Parathyroid adenoma (tissue), 2 donors: ENCODE data around the gene PTOV1.

Source experiments
- H2AFZ ChIP-seq: fragments of 300-600 bp; sonication (generic); one replicate; pipeline ENCODE4 v1.7.0; 2017; ENCODE audit warnings: antibody characterized with exemption, mild to moderate bottlenecking
- H3K27ac ChIP-seq: fragments of 300-600 bp; sonication (generic); one replicate; pipeline ENCODE4 v1.7.0; 2017
- H3K27me3 ChIP-seq: fragments of 300-600 bp; sonication (generic); one replicate; pipeline ENCODE4 v1.7.0; 2017; ENCODE audit warnings: low read length; ENCODE audit not compliant: control insufficient read depth, insufficient read depth
- H3K36me3 ChIP-seq: fragments of 300-600 bp; sonication (generic); one replicate; pipeline ENCODE4 v1.7.0; 2017; ENCODE audit warnings: low read length; ENCODE audit not compliant: control insufficient read depth, insufficient read depth
- H3K4me1 ChIP-seq: fragments of 300-600 bp; sonication (generic); one replicate; pipeline ENCODE4 v1.7.0; 2017; ENCODE audit warnings: control low read depth
- H3K4me2 ChIP-seq: fragments of 300-600 bp; sonication (generic); one replicate; pipeline ENCODE4 v1.7.0; 2017; ENCODE audit warnings: low read length
- H3K4me3 ChIP-seq: fragments of 300-600 bp; sonication (generic); one replicate; pipeline ENCODE4 v1.7.0; 2017; ENCODE audit warnings: low read depth, low read length
- H3K79me2 ChIP-seq: fragments of 300-600 bp; sonication (generic); one replicate; pipeline ENCODE4 v1.7.0; 2017; ENCODE audit warnings: control low read depth
- H3K9ac ChIP-seq: fragments of 300-600 bp; sonication (generic); one replicate; pipeline ENCODE4 v1.7.0; 2017; ENCODE audit warnings: mild to moderate bottlenecking
- H3K9me3 ChIP-seq: fragments of 300-600 bp; sonication (generic); one replicate; pipeline ENCODE4 v1.7.0; 2017; ENCODE audit warnings: low read length; ENCODE audit not compliant: control insufficient read depth
- CTCF ChIP-seq: fragments of 300-600 bp; sonication (generic); IDR thresholded peaks from one replicate; pipeline ENCODE4 v1.7.0; 2017; ENCODE audit warnings: antibody characterized with exemption, mild to moderate bottlenecking
- donor health status: primary hyperparathyroidism.

Gene PTOV1

GRCh38 chr19:49858088-49858985, 7.4 kb downstream of the PTOV1 start:
- Histone ChIP-seq H3K4me1 (no peaks in the 10 kb centered on the region), H3K27me3 (no peaks in the 10 kb centered on the region), H3K79me2 (no peaks in the 10 kb centered on the region), H3K9me3 (no peaks in the 10 kb centered on the region), H3K27ac (no peak overlapping the region), H3K36me3 (no peaks in the 10 kb centered on the region), H3K4me2 (no peak overlapping the region), H2AFZ (no peak overlapping the region), H3K9ac (no peak overlapping the region), H3K4me3 (no peak overlapping the region)
- TF ChIP-seq CTCF, result no peak

GRCh38 chr19:49859682-49860335, 8.8 kb downstream of the PTOV1 start:
- H3K36me3 ChIP-seq, result no peaks in the 10 kb centered on the region
- H3K4me3 ChIP-seq, result no peak overlapping the region
- H3K27me3 ChIP-seq, result no peaks in the 10 kb centered on the region
- H3K4me1 ChIP-seq, result no peaks in the 10 kb centered on the region
- H3K27ac ChIP-seq, result no peak overlapping the region
- H3K9ac ChIP-seq, result no peak overlapping the region
- H2AFZ ChIP-seq, result no peak overlapping the region
- H3K79me2 ChIP-seq, result peaks cover 11% of the 10 kb centered on the region
- H3K9me3 ChIP-seq, result no peaks in the 10 kb centered on the region
- no peak overlapping the region for H3K4me2 ChIP-seq
- no peak for TF ChIP-seq CTCF

GRCh38 chr19:49860336-49861102, 9.6 kb downstream of the PTOV1 start:
- H3K36me3 ChIP-seq, result no peaks in the 10 kb centered on the region

GRCh38 chr19:49861107-49861506, 10.1 kb downstream of the PTOV1 start:
- Histone ChIP-seq H3K4me3 (no peak overlapping the region), H3K9ac (no peak overlapping the region), H3K27ac (no peak overlapping the region), H3K27me3 (no peaks in the 10 kb centered on the region), H3K9me3 (no peaks in the 10 kb centered on the region), H3K79me2 (peaks cover 19% of the 10 kb centered on the region), H3K4me1 (peaks cover 3% of the 10 kb centered on the region), H3K36me3 (no peaks in the 10 kb centered on the region), H3K4me2 (no peak overlapping the region), H2AFZ (no peak overlapping the region)
- no peak for TF ChIP-seq CTCF

More at GRCh38 chr19:49860336-49861102, 9.6 kb downstream of the PTOV1 start:
- H3K79me2 ChIP-seq, result peaks cover 16% of the 10 kb centered on the region
- no peak overlapping the region for H2AFZ ChIP-seq
- no peak overlapping the region for H3K4me3 ChIP-seq
- no peaks in the 10 kb centered on the region for H3K27me3 ChIP-seq
- no peaks in the 10 kb centered on the region for H3K9me3 ChIP-seq
- H3K4me1 ChIP-seq, result no peaks in the 10 kb centered on the region
- H3K4me2 ChIP-seq, result no peak overlapping the region
- TF ChIP-seq CTCF, result no peak
- no peak overlapping the region for H3K9ac ChIP-seq
- H3K27ac ChIP-seq, result no peak overlapping the region
